B cell (primary cell): ENCODE results near the gene PATZ1.

Experiments used
- CTCF ChIP-seq: fragments of 200-600 bp; IDR thresholded peaks from one replicate; pipeline ENCODE4 v1.8.0; 2022; ENCODE audit warnings: antibody characterized with exemption, mild to moderate bottlenecking
- EZH2 ChIP-seq: IDR thresholded peaks from 2 replicates; pipeline ENCODE4 v1.6.1; 2012; ENCODE audit warnings: borderline replicate concordance, low read depth, mild to moderate bottlenecking, moderate library complexity, low read length; ENCODE audit not compliant: insufficient read depth, poor library complexity, severe bottlenecking

GRCh38 chr22:31300896-31301295 is 45.2 kb downstream of the PATZ1 start:
- no peak for TF ChIP-seq CTCF
- TF ChIP-seq EZH2, result no peak
